ENCODE data around the gene COL25A1.
"Not testable (repeated sequence)": the region's sequence is repeated elsewhere in the genome, so short reads cannot be mapped to it uniquely, and the experiment has no call there.

The COL25A1 gene

GRCh38 chr4:109009909-109010308, 292.5 kb downstream of the COL25A1 start:
- no peak overlapping the region for H3K4me3 ChIP-seq (ENCODE audit: low read depth, low read length)
- TF ChIP-seq CTCF (IDR thresholded peaks at IDR 0.05; ENCODE audit: low read depth, low read length) = no peak

GRCh38 chr4:109007976-109008375, 294.5 kb downstream of the COL25A1 start:
- no peak overlapping the region for H3K4me3 ChIP-seq (ENCODE audit: low read depth, low read length)
- TF ChIP-seq CTCF (IDR thresholded peaks at IDR 0.05; ENCODE audit: low read depth, low read length) = no peak

GRCh38 chr4:109005523-109005922, 296.9 kb downstream of the COL25A1 start:
- no peak overlapping the region for H3K4me3 ChIP-seq (ENCODE audit: low read depth, low read length)
- no peak for TF ChIP-seq CTCF (IDR thresholded peaks at IDR 0.05; ENCODE audit: low read depth, low read length)

- TF ChIP-seq CTCF (IDR thresholded peaks at IDR 0.05; ENCODE audit: low read depth, low read length) = no peak
- no peak overlapping the region for H3K4me3 ChIP-seq (ENCODE audit: low read depth, low read length)
These were observed 298.0 kb downstream of the COL25A1 start for GRCh38 chr4:109004418-109004817.

GRCh38 chr4:109003964-109004363, 298.5 kb downstream of the COL25A1 start:
- no peak overlapping the region for H3K4me3 ChIP-seq (ENCODE audit: low read depth, low read length)
- no peak for TF ChIP-seq CTCF (IDR thresholded peaks at IDR 0.05; ENCODE audit: low read depth, low read length)

GRCh38 chr4:108991551-108992328, 310.7 kb downstream of the COL25A1 start:
- TF ChIP-seq CTCF (IDR thresholded peaks at IDR 0.05; ENCODE audit: low read depth, low read length) = no peak
- H3K4me3 ChIP-seq (ENCODE audit: low read depth, low read length) = no peak overlapping the region

- no peak overlapping the region for H3K4me3 ChIP-seq (ENCODE audit: low read depth, low read length)
- no peak for TF ChIP-seq CTCF (IDR thresholded peaks at IDR 0.05; ENCODE audit: low read depth, low read length)
These were observed 313.8 kb downstream of the COL25A1 start for GRCh38 chr4:108988464-108989195.

GRCh38 chr4:108984495-108984894, 318.0 kb downstream of the COL25A1 start:
- not testable (repeated sequence) for H3K4me3 ChIP-seq (ENCODE audit: low read depth, low read length)
